Stomach (tissue), 9 donors: ENCODE results near the gene FUBP1. TPM values are rescaled to one million over a fixed set of nuclear protein-coding genes. Genes with fewer than 3 reads are reported as not detected.

Source experiments
- DNase-seq, 2 donors: peaks; one replicate each; pipeline versions ENCODE4 v3.0.0 to v3.0.0-alpha.2; 2013 to 2019
- H3K27ac ChIP-seq, 5 donors: fragments of 200-600 bp in 4 of 5; sonication (generic) in 4 of 5; one replicate each; pipeline ENCODE4 v1.5.1; 2013 to 2019; ENCODE audit warnings: mild to moderate bottlenecking in 1 of 5, moderate library complexity in 1 of 5
- H3K27me3 ChIP-seq, 3 donors: fragments of 200-600 bp; sonication (generic); one replicate each; pipeline ENCODE4 v1.5.1; 2017 to 2019; ENCODE audit warnings: mixed run types in 1 of 3
- H3K36me3 ChIP-seq, 4 donors: fragments of 200-600 bp; sonication (generic); 1 replicate in 3 of 4; 2 replicates in 1 of 4; pipeline ENCODE4 v1.5.1; 2016 to 2019
- H3K4me1 ChIP-seq, 4 donors: fragments of 200-600 bp; sonication (generic); one replicate each; pipeline ENCODE4 v1.5.1; 2016 to 2019
- H3K4me3 ChIP-seq, 4 donors: fragments of 200-600 bp; sonication (generic) in 3 of 4; one replicate each; pipeline ENCODE4 v1.5.1; 2016 to 2019; ENCODE audit warnings: mild to moderate bottlenecking in 1 of 4
- H3K9me3 ChIP-seq, 4 donors: fragments of 200-600 bp; sonication (generic); one replicate each; pipeline ENCODE4 v1.5.1; 2016 to 2019
- EP300 ChIP-seq: sonication (generic); formaldehyde crosslinking; IDR thresholded peaks from one replicate; pipeline ENCODE4 v1.6.1; 2017; ENCODE audit warnings: antibody characterized with exemption
- POLR2A ChIP-seq, 4 donors: fragments of 450-650 bp; IDR thresholded peaks; one replicate each; pipeline ENCODE4 v1.6.1; 2016; ENCODE audit warnings: antibody characterized with exemption in 4 of 4, control low read depth in 2 of 4, mild to moderate bottlenecking in 1 of 4, moderate library complexity in 1 of 4
- POLR2AphosphoS5 ChIP-seq, 3 donors: sonication (generic); formaldehyde crosslinking; IDR thresholded peaks; one replicate each; pipeline ENCODE4 v1.6.1; 2016; ENCODE audit warnings: antibody characterized with exemption in 3 of 3
- WGBS, 5 donors: extraction: QIAGEN DNeasy Blood & Tissue Kit in 3 of 5; methylation state at CpG; one replicate each; pipeline versions ENCODE4 v1.1.5 to v1.1.7; 2013 to 2018; 5-methylcytosine and 5-hydroxymethylcytosine counted together
- intact Hi-C: fragments of 100-400 bp; cut with DNase I; formaldehyde crosslinking; loops from one replicate; pipeline ENCODE4 v1.15.1; 2023; ENCODE audit warnings: low total_unique reads
- polyA plus RNA-seq, 3 donors: library from polyadenylated mRNA; stranded (reverse); fragments of 200-250 nt; gene quantifications; one replicate each; pipeline ENCODE4 v1.2.3, GENCODE V29; 2013
- total RNA-seq, 5 donors: library from RNA; depleted of rRNA; stranded (reverse); fragments of >200 nt; gene quantifications; one replicate each; pipeline versions ENCODE4 v1.1.0 to v1.2.3, GENCODE V29; 2014 to 2016
- TF ChIP-seq, protein P1 (sequence below), 7 experiments: fragments of 450-650 bp in 4 of 7; fragments of 200-600 bp in 3 of 7; sonication (generic) in 3 of 7; IDR thresholded peaks; one replicate each; pipeline ENCODE4 v1.5.1; 2016 to 2019; ENCODE audit warnings: antibody characterized with exemption in 7 of 7, control low read depth in 2 of 7, mild to moderate bottlenecking in 1 of 7
- donor health status: healthy with polysubstance abuse.
- donor health status: Bipolar disorder and iron deficiency.
- donor health status: healthy.

Gene FUBP1
- total and polyA plus RNA-seq, 8 donors = 25.6 to 394 (median 54.4) TPM

DNA sequence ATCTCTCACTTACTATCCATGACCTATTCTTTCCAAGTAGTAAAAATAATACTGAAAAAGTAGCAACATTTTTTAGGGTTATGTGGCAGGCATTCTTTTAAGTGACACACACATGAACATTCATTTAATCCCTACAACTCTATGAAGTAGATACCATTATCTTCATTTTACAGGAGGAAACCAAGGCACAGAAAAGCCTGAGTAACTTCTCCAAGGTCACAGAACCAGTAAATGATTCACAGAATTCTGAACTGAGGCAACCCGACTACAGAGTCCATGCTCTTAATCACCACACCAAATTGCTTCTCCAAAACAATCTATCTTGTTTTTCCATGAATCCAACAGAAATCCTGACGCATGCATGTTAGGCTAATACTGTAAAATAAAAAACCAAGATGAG, 17.5 kb downstream of the FUBP1 start:
- Histone ChIP-seq H3K4me3 (no peak overlapping the region), H3K36me3 (peaks cover 81 to 100% (median 99%) of the 10 kb centered on the region in 4 donors), H3K4me1 (peaks cover 0 to 5% (median 1%) of the 10 kb centered on the region in 4 donors), H3K27ac (no peak overlapping the region), H3K27me3 (no peaks in the 10 kb centered on the region), H3K9me3 (no peaks in the 10 kb centered on the region)
- TF ChIP-seq POLR2A (IDR thresholded peaks at IDR 0.05) (no peak), EP300 (no peak), POLR2AphosphoS5 (IDR thresholded peaks at IDR 0.05) (no peak)
- TF ChIP-seq, protein P1, sequence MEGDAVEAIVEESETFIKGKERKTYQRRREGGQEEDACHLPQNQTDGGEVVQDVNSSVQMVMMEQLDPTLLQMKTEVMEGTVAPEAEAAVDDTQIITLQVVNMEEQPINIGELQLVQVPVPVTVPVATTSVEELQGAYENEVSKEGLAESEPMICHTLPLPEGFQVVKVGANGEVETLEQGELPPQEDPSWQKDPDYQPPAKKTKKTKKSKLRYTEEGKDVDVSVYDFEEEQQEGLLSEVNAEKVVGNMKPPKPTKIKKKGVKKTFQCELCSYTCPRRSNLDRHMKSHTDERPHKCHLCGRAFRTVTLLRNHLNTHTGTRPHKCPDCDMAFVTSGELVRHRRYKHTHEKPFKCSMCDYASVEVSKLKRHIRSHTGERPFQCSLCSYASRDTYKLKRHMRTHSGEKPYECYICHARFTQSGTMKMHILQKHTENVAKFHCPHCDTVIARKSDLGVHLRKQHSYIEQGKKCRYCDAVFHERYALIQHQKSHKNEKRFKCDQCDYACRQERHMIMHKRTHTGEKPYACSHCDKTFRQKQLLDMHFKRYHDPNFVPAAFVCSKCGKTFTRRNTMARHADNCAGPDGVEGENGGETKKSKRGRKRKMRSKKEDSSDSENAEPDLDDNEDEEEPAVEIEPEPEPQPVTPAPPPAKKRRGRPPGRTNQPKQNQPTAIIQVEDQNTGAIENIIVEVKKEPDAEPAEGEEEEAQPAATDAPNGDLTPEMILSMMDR (IDR thresholded peaks at IDR 0.05) = no peak
- DNase-seq = no peak
- 77 to 85% (median 83%) methylated on average over 2 of the region's 2 CpGs for WGBS, 5 donors
- intact Hi-C loops = no loop called here

DNA sequence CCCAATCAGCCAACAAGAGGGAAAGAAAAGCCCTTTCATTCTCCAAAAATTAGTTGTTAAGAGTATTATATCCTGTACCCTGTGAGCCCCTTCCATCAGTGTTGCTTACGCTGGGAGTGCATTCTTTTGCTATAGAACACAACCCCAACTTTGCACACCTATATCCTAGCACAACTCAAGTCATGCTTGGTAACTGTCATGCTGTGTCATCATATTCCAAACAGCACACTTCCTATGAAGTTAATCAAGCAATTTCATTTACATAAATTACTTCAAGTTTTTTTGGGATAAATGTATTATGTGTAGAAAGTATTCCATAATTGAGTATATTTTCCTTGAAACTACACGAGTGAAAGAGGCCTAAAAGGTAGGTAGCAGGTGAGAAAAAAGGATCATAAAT, 20.0 kb downstream of the FUBP1 start:
- 85 to 95% (median 92%) methylated on average over 2 of the region's 2 CpGs for WGBS, 5 donors

DNA sequence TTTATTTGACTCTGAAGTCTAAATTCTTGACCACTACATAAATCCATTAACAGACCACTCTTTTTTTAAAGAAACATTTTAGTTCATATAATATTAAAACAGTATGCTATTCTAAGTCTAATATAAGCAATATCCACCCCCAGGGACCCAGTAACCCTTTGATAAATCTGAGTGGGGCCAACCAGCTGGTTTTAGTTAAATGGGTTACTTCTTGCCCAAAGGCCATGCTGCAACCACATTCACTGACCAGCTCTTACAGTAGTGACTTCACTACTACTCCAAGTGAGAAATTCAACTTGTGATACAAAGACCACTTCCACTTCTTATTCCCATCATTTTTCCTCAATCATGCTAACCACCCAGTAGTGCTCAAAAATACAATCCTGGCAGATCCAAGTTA, 20.5 kb downstream of the FUBP1 start:
- Histone ChIP-seq H3K27me3 (no peaks in the 10 kb centered on the region), H3K4me3 (no peak overlapping the region), H3K9me3 (no peaks in the 10 kb centered on the region), H3K4me1 (peaks cover 0 to 11% (median 0%) of the 10 kb centered on the region in 4 donors), H3K27ac (no peak overlapping the region), H3K36me3 (peaks cover 83 to 100% (median 99%) of the 10 kb centered on the region in 4 donors)
- intact Hi-C loops = no loop called here
- DNase-seq = no peak
- no peak for TF ChIP-seq POLR2AphosphoS5 (IDR thresholded peaks at IDR 0.05)
- TF ChIP-seq POLR2A (IDR thresholded peaks at IDR 0.05) = no peak
- no peak for TF ChIP-seq EP300
- TF ChIP-seq, protein P1 (IDR thresholded peaks at IDR 0.05) = no peak

More for the DNA sequence above, 20.0 kb downstream of the FUBP1 start:
- Histone ChIP-seq H3K27ac (no peak overlapping the region), H3K4me3 (no peak overlapping the region), H3K9me3 (no peaks in the 10 kb centered on the region), H3K27me3 (no peaks in the 10 kb centered on the region), H3K4me1 (peaks cover 0 to 11% (median 0%) of the 10 kb centered on the region in 4 donors), H3K36me3 (peaks cover 83 to 100% (median 99%) of the 10 kb centered on the region in 4 donors)
- TF ChIP-seq, protein P1 (IDR thresholded peaks at IDR 0.05) = no peak
- no peak for TF ChIP-seq POLR2AphosphoS5 (IDR thresholded peaks at IDR 0.05)
- no peak for TF ChIP-seq EP300
- no peak for TF ChIP-seq POLR2A (IDR thresholded peaks at IDR 0.05)
- intact Hi-C loops = no loop called here
- DNase-seq = no peak

DNA sequence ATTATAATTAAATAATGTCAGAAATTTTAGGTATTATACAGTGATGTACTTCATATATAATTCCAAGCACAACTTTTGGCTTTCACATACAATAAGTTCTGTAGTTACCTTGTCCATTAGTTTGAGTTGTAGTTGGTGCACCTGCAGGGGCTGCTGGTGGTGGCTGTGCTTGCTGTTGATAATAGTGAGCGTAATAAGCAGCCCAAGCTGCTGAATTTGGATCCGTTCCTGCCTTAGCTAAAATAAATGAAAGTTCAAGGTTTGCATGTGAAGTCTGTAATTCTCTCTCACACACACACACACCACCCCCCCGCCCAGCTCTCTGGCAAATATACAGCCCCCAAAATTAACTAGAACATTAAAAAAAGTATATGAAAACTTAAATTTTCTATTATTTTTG, 22.4 kb downstream of the FUBP1 start:
- WGBS, 5 donors = 75 to 89% (median 84%) methylated on average over 3 of the region's 3 CpGs
- no peak overlapping the region for H3K27ac ChIP-seq

More for the DNA sequence above, 22.4 kb downstream of the FUBP1 start:
- Histone ChIP-seq H3K27me3 (no peaks in the 10 kb centered on the region), H3K36me3 (peaks cover 75 to 100% (median 99%) of the 10 kb centered on the region in 4 donors), H3K4me3 (no peak overlapping the region), H3K9me3 (no peaks in the 10 kb centered on the region), H3K4me1 (peaks cover 0 to 8% (median 0%) of the 10 kb centered on the region in 4 donors)
- TF ChIP-seq EP300 (no peak), POLR2A (IDR thresholded peaks at IDR 0.05) (no peak), POLR2AphosphoS5 (IDR thresholded peaks at IDR 0.05) (no peak)
- TF ChIP-seq, protein P1 (IDR thresholded peaks at IDR 0.05) = no peak
- intact Hi-C loops = no loop called here
- no peak for DNase-seq
